GM21526 (cell line): ENCODE measurements around the gene RPLP2.

Experiments used
- ATAC-seq: cut with Tn5 transposase; IDR thresholded peaks from one replicate; pipeline ENCODE4 v1.9.1; 2021; ENCODE audit warnings: moderate library complexity; ENCODE audit not compliant: unreplicated experiment, low FRiP score

Gene RPLP2

DNA sequence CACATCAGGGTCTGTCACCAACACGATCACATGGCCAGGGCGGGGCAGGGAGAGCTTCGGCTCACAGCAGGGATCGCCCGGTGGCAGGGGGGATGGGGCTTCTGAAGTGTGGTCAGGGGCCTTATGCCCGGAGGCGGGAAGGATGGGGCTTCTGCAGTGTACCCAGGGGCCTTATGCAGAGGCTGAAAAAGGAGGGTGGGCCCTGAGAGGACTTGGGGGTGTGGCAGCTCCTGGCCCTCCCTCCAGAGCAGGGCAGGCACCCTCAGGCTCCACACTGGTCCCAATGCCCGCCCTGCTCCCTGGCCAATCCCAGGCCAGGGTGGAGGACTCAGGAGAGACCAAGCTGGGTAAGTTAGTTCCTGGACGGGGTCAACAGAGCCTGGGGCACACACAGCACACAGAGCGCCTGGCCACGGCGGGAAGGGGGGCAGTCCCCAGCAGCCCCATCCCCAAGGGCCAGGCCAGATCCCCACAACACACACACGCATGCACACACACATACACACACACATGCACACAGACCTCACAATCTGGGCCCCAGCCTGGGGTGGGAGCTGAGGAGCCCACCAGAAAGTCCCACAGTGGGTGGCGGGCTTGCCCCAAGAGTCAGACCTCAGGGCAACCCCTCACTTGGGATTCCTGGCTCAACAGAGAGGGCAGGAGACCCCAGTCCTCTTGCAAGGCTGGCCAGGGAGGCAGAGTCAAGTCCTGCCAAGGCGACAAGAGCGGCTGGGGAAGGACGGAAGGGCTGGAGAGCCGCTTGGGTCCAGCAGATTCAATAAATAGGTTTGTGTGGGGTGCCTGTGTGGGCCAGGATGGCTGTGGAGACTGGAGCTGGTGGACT, 18.8 kb upstream of the RPLP2 start:
- no peak for ATAC-seq

DNA sequence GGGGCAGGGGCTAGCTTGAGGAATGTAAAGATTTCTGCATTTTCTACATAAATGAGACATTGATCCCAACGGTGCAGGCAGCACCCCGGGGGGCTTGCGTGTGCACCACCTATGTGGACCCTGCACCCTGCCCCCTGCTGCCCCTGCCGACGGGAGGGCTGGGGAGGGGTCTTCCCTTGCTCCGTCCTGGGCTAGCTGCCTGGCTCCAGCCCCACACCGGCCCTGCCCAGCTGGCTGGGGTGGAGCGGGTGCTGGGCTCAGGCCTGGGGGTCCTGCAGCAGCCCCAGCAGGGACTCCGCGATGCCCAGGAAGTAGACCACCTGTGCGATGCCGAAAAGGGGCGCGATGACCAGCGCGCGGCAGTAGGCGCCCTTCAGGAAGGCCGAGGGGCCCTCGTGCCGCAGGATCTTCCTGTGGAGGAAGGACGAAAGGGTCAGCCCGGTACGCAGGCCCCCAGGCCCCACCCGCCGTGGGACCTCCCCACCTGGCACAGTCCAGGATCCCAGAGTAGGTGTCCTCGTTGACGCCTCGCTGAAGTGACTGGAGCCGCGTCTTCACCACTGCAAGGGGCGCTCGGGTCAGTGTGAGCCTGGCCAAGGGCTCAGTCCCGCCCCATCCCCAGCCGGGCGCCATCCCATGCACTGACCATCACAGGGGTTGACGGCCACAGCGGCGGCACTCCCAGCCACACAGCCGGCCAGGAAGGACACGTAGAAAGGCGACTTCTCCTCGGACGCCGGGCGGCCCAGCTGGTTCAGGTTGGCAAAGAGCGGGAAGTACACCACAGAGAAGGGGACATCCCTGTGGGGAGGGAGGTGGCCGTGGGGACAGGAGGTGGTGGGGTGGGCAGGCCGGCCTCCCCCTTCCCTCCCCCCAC, 17.9 kb upstream of the RPLP2 start:
- no peak for ATAC-seq

DNA sequence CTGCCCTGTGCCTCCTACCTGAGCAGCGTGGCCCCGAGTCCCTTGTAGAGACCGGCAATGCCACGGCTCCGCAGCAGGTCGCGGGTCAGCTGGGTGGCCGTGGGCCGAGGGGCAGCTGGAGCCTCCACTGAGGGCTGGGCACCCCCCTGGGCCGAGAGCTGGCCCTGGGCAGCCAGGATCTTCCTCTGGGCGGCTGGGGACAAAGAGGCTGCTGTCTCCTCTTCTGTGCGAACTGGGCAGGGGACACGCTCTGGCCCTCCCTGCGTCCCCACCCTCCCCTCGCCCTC, 17.3 kb upstream of the RPLP2 start:
- ATAC-seq, result no peak

DNA sequence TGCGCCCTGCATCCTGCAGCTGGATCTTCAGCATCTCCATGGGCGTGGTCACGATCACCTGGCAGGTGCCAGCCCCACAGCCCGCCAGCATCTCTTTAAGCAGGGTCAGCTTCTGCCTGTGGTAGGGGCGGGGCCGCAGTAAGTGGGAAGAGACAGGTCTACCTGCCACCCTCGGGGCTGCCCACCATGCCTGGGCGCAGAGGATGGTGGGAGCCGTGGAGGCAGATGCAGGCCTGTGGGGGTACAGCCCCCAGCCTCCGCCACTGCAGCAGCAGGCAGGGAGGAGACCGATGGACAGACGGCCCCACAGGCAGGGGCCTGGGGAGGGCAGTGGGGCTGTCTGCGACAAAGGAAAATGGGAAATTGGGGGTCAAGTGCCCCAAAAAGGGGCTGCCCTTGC, 16.9 kb upstream of the RPLP2 start:
- ATAC-seq, result no peak

DNA sequence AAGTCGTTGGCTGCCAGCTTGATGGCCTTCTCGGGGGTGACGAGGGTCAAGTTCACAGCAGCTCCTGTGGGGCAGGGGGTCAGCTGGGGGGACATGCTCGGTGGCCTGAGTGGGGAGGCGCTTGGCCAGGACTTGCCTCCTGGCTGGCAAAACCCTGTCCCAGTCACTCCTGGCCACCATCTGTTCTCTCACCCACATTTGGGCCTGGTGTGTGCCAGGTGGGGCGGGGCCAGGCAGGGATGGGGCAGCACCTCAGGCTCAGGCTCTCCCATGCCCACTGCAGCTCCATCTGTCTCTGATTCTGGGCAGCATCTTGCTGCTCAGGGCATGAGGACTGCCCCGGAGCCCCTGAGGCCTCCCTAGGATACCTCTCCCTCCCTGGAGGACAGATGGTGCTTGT, 16.2 kb upstream of the RPLP2 start:
- no peak for ATAC-seq

DNA sequence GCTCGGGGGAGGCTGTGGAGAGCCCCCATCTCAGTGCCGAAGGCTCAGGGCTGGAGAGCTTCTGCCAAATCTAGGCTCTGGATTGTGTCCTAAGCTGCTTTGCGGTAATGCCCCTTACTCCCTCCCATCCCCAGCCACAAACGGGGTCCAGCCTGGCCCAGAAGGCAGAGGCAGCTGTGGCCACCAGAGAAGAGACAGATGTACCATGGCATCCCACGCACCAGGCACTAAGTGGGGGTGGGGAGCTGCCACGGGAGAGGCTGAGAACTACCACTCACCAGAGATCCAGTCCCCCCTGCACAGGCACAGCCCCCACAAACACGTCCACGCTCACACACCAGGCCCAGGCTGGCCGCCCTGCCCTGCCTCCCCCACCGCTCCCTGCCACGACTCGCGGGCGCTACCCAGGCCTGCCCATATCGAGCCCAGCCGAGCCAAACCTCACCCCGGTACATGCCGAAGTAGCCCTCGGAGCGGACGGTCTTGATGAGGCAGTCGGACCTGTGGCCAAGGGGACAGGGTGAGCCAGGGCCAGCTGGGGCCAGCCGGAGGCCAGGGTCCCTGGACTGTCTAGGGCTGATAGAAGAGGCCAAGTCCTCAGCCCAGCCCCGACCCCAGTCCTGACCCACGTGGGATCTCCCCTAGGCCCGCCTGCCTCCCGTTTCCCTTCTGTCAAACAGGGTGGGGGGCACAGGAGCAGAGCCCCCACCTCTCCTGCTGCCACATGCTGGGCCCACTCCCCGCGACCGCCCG, 15.6 kb upstream of the RPLP2 start:
- ATAC-seq, result no peak

DNA sequence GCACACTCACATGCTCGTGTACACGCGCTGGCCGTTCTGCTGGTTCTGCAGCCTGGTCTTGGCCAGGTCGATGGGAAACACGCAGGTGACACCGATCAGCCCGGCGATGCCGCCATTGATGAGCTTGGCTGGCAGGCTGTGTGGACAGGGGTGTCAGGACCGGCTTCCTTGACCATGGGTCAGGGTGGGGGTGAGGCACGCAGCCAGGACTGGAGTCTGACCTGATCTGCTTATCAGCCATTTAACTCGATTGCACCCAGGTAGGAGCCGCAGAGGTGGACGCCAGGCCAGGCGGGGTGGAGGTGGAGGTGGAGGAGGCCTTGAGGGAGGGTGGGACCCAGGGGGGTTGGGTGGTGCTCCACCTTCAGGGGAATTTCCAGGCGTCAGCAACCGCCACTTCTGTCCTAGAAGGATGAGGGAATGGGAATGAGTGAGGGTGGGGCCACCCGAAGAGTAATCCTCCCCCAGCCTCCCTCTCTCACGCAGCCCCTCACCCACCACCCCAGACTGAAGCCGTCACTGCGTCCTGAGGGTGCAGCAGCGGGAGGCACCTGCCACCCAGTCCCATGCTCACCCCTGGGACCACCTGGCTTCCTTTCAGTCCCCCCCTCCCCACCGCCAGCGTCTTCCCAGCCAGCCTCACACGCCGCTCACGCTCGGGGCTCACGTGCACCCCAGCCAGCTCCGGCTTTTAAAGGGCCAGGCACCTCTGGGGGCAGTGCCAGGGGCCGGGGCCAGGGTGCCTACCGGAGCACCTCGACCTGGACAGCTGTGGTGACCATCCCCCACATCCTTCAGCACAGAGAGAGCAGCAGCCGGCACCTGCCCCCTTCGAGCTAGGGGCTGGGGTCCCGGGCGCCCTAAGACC, 14.8 kb upstream of the RPLP2 start:
- ATAC-seq, result no peak

DNA sequence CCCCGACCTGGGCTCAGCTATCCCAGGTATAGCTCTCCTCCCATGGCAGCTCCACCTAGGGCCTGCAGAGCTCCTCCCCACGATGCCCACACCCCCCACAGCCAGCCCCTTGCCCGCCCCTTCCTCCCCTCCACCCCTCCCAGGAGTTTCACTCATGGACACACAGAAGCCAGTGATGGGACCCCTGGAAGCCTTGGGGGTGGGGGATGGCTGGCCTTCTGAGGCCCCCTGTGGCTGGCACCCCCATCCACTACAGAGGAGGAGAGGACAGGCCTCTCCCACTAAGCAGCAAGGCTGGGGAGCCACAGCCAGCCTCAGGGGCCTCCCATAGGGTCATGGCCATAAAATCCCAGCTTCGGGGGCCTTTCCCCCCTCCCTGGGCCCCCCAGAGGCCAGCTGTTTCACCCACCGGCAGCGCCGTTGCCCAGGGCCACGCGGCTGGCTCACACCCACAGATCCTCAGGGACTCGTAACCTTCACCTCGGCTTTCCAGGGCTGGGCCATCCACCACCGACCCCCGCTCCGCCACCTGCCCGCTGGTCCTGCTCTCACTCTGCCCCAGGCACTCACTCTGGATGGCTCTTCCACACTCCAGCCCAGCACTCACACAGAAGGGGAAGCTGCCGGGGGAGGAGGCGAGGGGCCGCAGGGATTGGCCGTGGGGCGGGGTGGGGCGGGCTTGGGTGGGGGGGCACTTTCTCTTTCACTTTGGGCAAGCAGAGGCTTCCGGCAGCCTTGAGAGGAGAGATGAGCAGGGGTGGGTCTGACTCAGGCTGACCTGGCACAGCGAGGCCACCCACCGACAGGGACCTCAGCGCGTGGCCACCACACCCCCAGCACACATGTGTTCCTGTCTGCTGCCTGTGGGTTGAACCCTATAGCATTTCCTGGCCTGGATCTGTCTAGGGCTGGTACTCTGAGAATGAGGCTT, 13.9 kb upstream of the RPLP2 start:
- ATAC-seq, result no peak

DNA sequence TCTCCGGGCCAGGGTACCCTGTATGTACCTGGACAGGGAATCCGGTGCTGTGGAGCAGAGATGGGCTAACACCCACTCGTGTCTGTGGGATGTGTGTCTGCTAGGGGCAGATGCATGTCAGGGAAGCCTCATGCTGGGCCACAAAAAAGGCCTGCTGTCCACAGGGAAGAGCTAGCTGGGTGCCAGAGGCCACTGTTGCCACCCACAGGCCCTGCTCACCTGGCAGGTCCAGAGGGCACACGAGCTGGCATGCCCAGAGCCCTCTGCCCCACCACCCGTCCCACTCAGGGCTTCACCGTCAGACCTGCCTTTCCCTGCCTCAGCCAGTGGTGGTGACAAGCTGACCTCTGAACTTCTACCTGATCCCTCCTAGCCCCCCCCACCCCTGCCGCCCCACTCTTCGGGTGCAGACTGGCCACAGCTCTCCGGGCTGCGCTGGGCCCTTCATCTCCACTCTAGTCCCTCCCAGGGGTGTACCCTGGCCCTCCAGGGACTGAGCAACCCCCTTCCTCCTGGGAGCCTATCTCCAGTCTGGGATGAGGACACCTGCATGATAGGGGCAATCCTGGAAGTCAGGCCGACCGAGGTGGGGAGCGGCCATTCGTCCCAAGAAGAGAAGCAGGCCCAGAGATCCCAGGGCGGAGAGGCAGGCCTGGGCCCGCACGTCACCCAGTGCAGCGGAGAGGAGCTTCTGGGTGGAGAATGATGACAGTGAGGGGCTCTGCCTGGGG, 13.0 kb upstream of the RPLP2 start:
- no peak for ATAC-seq

DNA sequence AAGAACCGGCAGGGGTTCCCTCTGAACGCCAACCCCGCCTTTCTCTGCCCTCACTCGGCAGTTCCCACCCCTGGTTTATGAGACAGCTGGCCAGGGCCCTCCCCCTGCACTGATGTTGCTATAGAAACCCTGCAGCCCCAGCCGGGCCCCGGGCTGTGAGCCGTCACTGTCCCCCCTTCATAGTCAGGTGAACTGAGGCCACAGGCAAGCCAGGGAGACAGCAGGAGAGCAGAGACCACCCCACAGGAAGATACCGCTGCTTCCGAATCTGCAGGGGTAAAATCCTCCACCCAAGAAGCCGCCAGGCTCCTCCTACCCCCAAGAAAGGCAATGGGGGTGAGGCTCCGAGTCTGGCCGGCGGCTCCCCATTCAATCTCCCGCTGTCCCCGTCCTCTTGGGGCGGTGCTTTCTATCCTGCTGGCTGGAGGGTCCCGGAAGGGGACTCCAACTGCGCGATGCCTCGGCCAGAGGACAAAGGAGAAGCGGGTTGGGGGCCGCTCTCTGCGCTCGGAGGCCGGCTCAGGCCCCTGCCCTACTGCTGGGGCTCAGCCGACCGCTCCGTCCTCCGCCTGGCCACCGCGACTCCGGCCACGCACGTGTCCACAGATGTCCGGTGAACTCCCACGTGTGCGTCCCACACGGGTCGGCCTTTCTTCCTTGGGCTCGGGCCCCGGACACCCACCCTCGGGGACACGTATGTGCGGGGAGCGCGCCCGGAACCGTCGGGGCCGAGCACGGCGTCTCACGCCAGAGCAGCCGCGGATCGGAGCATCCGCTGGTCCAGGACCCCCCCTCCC, 12.3 kb upstream of the RPLP2 start:
- peak; percentile 36 for ATAC-seq

DNA sequence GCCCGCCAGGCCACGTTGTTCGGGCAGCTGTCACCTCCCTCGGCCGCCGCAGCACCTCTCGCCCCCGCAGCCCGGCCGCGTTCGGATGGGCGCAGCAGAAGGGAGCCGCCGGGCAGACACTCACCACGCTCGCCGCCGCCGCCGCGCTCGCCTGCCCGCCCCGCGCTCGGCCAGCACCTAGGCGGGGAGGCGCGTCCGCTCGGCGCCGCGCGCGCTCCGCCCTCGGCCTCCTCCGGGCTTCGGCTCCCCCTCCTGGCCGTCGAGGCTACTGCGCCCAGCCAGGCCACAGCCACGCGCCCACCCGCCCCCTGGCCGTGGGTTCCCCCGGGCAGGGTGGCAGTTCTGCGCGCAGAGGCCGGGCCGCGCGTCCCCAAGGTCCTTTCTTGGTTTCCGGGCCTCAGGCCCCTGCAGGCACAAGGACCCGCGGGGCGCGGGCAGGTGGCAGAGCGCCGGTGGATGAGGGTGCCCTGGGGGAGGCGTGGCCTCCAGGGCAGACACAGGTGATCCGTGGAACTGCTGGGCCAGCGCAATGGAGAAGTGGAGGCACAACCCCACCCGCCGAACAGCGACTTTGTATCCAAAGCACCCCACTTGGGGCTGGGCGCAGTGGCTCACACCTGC, 11.6 kb upstream of the RPLP2 start, which contains the start of gene SLC25A22:
Gene SLC25A22, minus strand, starts transcription at position 189 of the 621 bp plus-strand sequence. CDS start 3,275 bp downstream, outside the sequence.
- ATAC-seq, result peak; percentile 55

DNA sequence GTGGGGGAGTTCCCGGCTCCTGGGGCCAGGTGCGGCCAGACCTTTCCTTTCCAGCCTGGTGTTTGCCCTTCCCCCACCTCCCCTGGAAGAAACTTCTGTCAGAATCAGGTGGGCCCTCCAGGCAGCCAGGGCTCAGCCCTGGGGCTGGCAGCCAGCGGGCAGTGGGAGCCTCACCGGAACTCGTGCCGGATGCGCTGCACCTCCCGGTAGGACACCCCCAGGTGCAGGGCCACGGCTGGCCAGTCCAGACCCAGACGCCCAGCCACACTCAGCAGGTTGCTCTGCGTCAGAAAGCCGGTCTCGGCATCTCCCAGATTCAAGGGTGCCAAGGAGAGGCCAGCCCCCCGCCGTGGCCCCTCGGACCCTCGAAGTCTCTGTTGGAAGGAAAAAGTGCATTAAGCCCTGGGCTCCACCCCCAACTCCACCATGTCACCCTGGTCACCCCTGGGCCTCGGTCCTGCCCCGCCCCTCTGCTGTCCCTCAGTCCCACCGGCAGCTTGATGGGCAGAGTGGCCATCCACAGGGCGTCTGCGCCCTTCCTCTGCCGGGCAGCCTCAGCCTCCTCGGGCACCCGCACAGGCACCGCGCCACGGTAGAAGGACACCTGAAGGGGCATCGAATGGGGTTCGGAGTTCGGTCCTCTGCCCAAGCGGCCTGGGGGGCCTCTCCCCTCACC, 10.0 kb upstream of the RPLP2 start:
- no peak for ATAC-seq

DNA sequence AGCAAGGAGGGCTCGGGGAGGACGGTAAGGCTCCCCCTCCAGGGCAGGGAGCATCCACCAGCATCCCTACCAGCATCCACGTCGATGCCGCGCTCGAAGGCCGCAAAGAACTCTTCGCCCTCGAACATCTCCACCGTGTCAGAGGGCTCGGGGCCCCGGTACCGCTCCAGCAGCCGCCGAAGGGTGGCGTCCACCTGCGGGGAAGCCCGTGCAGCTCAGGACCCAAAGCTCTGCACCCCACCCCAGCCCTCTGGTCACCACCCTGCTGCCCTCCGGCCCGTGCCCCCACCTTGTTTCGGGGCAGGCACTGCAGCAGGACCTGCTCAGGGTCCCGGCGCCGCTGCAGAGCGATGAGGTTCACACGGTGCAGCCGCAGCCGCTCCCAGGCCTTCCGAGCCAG, 9.3 kb upstream of the RPLP2 start:
- no peak for ATAC-seq

DNA sequence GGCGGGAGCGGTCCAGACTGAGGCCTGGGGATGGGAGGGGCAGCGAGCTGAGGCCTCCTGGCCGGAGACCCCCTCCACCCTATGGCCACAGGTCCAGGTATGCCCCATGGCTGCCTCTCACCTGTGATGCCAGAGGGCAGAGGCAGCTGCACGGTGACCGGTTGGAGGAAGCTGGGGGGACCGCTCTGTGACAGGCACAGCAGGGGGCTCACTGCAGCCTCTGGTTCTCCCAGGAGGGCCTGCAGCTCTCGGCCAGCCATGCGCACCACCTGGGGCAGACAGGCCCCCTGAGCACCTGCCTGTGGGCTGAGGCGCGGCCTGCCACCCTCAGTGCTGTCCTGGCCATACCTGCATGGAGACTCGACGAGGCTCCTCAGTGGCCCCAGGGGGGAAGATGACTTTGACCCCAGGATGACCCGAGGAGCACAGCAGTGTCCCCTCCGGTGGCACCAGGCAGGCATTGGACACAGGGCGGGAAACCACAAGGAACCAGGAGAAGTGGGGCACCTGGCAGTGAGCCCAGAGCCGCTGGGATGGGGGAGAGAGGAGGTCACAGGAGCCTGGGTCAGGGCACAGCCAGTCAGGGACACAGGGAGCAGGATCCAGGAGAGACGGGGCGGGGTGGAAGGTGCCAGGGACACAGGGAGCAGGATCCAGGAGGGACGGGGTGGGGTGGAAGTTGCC, 8.5 kb upstream of the RPLP2 start:
- no peak for ATAC-seq

DNA sequence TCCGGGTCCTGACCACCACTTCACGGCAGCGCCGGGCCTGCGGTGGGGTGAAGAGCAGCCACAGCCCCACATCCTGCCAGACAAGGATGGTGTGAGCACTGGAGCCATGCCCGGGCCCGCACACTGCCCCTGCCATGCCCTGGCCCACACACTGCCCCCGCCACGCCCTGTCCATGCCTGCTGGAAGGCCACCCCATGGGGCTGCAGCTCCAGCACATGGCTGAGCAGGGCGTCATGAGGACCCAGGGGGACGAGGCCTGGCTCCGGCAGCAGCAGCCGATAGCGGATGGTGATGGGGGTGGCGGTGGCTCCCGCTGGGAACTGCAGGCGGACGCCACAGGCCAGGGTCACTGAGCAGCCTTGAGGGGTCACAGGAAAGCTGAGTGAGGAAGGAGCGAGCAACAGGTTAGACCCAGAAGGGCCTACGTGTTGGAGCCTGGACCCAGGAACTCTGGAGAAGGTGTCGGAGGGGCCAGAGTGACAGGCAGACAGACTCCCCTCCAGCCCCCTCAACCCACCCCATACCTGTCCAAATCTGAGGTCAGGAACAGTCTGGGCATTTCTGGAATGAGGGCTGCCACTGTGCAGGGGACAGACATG, 7.6 kb upstream of the RPLP2 start:
- no peak for ATAC-seq
